GM18909 (cell line): ENCODE measurements around the gene EFNB2.

Experiments
- ATAC-seq: cut with Tn5 transposase; IDR thresholded peaks from one replicate; pipeline ENCODE4 v1.9.1; 2021; ENCODE audit warnings: mild to moderate bottlenecking; ENCODE audit not compliant: unreplicated experiment, poor library complexity

The EFNB2 gene

GRCh38 chr13:106505732-106506131, 29.7 kb downstream of the EFNB2 start:
- ATAC-seq: no peak

- no peak for ATAC-seq
Observed at GRCh38 chr13:106505295-106505694, 30.2 kb downstream of the EFNB2 start.

- ATAC-seq: no peak
Observed at GRCh38 chr13:106503730-106504453, 31.6 kb downstream of the EFNB2 start.

- no peak for ATAC-seq
Observed at GRCh38 chr13:106503272-106503671, 32.2 kb downstream of the EFNB2 start.

GRCh38 chr13:106500445-106500844, 35.0 kb downstream of the EFNB2 start:
- ATAC-seq: no peak

- ATAC-seq: peak; percentile 68
Observed at GRCh38 chr13:106499896-106500295, 35.6 kb downstream of the EFNB2 start.

- ATAC-seq: no peak
Observed at GRCh38 chr13:106499113-106499512, 36.3 kb downstream of the EFNB2 start.

- ATAC-seq: no peak
Observed at GRCh38 chr13:106498571-106498970, 36.9 kb downstream of the EFNB2 start.

- no peak for ATAC-seq
Observed at GRCh38 chr13:106498158-106498557, 37.3 kb downstream of the EFNB2 start.

- ATAC-seq: no peak
Observed at GRCh38 chr13:106497079-106497478, 38.4 kb downstream of the EFNB2 start.

GRCh38 chr13:106496072-106496997, 39.1 kb downstream of the EFNB2 start:
- ATAC-seq: no peak

GRCh38 chr13:106494936-106495335, 40.5 kb downstream of the EFNB2 start:
- no peak for ATAC-seq

GRCh38 chr13:106494506-106494905, 41.0 kb downstream of the EFNB2 start:
- ATAC-seq: no peak

- peak; percentile 91 for ATAC-seq
Observed at GRCh38 chr13:106493533-106494220, 41.8 kb downstream of the EFNB2 start.

GRCh38 chr13:106492588-106493475, 42.6 kb downstream of the EFNB2 start:
- ATAC-seq: no peak

- ATAC-seq: no peak
Observed at GRCh38 chr13:106491928-106492587, 43.4 kb downstream of the EFNB2 start.

- ATAC-seq: no peak
Observed at GRCh38 chr13:106491463-106491862, 44.0 kb downstream of the EFNB2 start.

GRCh38 chr13:106490569-106491321, 44.7 kb downstream of the EFNB2 start:
- peak; percentile 28 for ATAC-seq
